GM19099 (cell line): ENCODE measurements around the gene XKR3.

Experiments
- POLR2A ChIP-seq: IDR thresholded peaks from 3 replicates; pipeline ENCODE4 v1.6.1; 2011; ENCODE audit warnings: low read depth; ENCODE audit not compliant: insufficient read length; ENCODE audit errors: extremely low read depth

Gene XKR3

DNA sequence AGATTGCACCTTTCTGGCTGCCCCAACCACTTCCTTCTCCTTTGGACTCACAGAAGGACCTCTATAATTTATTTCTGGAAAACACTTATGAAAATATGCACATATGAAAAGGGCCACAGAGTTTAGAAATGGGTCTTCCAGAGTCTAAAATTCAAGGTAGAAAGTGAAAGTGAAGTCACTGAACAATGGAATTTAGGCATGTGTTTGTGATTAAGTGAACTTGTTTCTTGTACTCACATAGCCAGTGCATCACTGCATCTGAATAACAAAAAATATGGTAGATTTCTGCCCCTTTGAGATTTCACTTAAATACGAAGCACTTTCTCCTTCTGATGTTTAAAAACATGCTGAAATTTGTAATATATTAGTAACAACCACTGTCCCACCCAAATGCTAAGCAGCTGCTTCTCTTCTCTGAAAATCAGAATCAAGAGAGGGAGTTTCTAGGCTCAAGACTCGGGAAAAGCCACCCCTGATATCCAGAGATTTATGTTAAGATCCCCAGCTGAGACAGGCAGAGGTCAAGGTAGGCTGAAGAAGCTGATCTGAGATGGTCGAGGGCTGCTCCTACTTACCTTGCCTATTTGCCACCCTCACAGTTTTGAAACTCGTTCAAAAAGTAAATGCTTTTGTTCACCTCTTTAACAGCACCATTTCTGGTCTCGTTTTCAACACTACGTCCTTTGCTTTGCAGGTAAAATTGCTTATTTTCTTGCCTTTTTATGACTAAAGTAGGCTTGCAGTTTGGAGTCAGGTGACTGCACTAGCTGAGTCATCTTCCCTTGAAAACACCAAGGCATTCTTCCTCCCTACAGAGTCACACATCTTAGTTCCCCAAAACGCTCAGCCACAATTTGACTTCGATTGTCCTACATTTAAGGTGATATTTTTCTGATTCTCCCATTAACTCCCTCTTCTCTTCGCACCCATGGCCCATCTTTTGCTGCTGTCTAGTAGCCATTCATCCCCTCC lies at the start of gene XKR3:
Gene XKR3 (minus strand): TSS at position 696 of the 972 bp plus-strand sequence. CDS start 17,338 bp downstream, outside the sequence.
- TF ChIP-seq POLR2A: no peak

DNA sequence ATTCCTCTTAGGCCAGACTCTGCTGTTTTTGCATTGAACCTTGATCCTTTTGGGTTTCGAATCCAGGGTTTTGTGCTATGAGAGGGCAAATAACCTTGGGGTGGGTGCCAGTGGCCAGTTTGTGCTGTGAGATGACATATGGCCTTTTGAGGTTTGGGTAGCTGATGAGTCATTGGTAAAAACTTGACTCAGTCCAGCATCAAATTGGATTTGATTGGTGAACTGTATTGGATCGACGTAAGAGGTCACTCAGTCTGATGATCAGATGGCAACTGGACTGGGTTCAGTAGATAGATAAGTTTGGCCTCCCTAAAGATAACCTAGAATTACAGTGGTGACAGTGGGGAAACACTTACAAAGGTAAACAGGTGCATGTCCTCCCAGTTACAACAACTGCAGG lies 41.0 kb upstream of the XKR3 start:
- no peak for TF ChIP-seq POLR2A

DNA sequence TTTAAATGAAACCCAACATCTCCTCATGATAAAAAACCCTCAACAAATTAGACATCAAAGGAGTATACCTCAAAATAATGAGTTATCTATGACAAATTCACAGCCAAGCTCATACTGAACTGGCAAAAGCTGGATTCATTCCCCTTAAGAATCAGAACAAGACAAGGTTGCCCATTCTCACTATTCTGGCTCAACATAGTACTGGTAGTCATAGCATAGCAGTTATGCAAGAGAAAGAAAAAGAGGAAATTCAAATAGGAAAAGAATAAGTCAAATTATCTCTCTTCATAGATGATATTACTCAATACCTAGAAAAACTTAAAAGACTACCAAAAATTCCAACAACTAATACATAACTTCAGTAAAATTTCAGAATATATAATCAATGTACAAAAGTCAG lies 29.4 kb upstream of the XKR3 start:
- no peak for TF ChIP-seq POLR2A

DNA sequence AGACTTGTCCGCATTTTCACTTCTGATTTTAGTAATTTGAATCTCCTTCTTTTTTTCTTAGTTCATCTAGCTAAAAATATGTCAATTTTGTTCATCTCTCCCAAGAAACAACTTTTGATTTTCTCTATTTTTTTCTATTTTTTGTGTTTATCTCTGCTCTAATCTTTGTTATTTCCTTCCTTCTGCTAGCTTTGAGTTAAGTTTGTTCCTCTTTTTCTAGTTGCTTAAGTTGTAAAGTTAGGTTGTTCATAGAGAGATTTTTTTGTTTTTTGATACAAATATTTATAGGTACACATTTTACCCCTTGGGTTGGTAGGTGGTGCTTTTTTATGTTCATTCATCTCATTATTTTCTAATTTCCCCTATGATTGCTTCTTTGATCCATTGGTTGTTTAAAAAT lies 22.1 kb upstream of the XKR3 start:
- TF ChIP-seq POLR2A: no peak

- no peak for TF ChIP-seq POLR2A
These were observed 20.7 kb upstream of the XKR3 start for GRCh38 chr22:16845881-16846280.

GRCh38 chr22:16845465-16845864 lies 20.3 kb upstream of the XKR3 start:
- TF ChIP-seq POLR2A: no peak

- TF ChIP-seq POLR2A: no peak
These were observed 19.3 kb upstream of the XKR3 start for GRCh38 chr22:16844529-16844928.

DNA sequence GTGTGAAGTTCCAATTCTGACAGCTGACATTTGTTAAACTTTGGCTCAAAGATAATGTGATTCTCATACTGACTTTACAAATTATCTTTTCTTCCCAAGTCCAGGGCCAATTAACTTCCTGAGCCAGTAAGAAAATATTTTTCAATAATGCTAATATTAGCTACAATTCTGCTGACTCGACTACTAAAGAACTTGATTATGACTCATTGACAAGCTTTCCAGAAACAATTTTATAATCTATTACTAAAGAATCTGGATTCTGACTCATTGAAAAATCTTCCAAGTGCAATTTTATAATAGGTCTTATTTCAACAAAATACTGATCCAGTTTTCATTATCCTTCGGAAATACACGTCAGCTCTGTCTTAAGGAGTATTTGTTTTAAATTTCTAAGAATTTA lies 12.9 kb upstream of the XKR3 start:
- TF ChIP-seq POLR2A: no peak

GRCh38 chr22:16834971-16835370 lies 9.8 kb upstream of the XKR3 start:
- TF ChIP-seq POLR2A: no peak

- no peak for TF ChIP-seq POLR2A
These were observed 6.0 kb upstream of the XKR3 start for GRCh38 chr22:16831257-16831656.

- TF ChIP-seq POLR2A: no peak
These were observed 4.8 kb upstream of the XKR3 start for GRCh38 chr22:16829985-16830384.

DNA sequence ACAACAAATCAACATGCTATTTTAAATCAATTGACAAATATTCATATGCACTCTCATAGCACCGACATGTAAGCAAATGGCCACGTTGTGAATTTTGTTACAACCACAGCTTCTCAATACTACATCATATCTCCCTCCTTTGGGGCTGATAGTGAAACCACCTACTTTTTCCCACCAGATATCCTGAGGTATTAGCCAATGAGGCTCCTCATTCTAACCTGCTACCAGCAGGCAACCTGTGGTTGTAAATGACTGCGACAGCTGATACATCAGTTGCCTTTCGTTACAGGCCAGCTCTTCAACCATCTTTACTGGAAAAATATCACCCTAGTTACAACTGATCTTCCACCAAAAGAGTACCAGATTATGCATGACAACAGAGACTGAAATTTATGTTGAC lies 3.7 kb upstream of the XKR3 start:
- TF ChIP-seq POLR2A: no peak

- TF ChIP-seq POLR2A: no peak
These were observed 2.3 kb upstream of the XKR3 start for GRCh38 chr22:16827506-16827905.

DNA sequence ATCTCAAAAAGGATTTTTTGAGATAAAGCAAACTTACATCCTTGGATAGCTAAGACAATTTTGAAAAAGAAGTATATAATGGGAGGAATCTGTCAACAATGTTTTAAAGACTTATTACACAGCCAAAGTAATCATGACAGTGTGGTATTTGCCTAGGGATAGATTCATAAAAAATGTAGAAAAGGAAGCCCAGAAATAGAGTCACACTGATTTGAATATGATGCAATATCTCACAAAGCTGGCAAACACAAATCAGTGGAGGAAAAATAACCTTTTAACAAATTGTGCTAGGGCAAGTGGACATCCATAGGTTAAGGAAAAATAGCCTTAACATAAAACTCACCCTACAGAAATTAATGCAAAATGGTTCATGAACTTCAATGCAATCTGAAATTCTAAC lies 6.0 kb downstream of the XKR3 start:
- no peak for TF ChIP-seq POLR2A

- no peak for TF ChIP-seq POLR2A
These were observed 6.7 kb downstream of the XKR3 start for GRCh38 chr22:16818538-16818937.

GRCh38 chr22:16815073-16815472 lies 10.1 kb downstream of the XKR3 start:
- no peak for TF ChIP-seq POLR2A
